ENCODE data around the gene EYS. TPM values are rescaled to one million over a fixed set of nuclear protein-coding genes. Genes with fewer than 3 reads are reported as not detected.

The EYS gene
- total and polyA plus RNA-seq, 9 of the 15 experiments (the other 6 are each of a cell fraction or from before 2014, with no cell fraction given): 0.03 to 0.36 (median 0.10) TPM; not detected in 2

DNA sequence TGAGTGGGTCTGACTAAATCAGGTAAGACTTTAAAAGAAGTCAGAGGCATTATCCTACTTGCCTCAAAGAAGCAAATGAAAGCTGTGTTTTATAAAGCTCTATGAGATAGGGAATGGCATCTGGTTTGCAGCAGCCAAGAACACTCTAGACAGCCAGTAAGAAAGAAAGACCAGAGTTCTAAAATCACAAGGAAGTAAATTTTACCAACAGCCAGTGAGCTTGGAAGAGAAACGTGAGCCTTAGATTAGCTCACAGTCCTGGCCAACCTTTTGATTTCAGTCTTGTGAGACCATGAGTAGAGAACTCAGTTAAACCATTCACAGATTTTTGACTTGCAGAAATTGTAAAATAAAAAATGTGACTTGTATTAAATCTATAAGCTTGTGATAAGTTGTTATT, 693.0 kb downstream of the EYS start (continued):
- TF ChIP-seq, protein P1, sequence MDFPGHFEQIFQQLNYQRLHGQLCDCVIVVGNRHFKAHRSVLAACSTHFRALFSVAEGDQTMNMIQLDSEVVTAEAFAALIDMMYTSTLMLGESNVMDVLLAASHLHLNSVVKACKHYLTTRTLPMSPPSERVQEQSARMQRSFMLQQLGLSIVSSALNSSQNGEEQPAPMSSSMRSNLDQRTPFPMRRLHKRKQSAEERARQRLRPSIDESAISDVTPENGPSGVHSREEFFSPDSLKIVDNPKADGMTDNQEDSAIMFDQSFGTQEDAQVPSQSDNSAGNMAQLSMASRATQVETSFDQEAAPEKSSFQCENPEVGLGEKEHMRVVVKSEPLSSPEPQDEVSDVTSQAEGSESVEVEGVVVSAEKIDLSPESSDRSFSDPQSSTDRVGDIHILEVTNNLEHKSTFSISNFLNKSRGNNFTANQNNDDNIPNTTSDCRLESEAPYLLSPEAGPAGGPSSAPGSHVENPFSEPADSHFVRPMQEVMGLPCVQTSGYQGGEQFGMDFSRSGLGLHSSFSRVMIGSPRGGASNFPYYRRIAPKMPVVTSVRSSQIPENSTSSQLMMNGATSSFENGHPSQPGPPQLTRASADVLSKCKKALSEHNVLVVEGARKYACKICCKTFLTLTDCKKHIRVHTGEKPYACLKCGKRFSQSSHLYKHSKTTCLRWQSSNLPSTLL (IDR thresholded peaks at IDR 0.05): no peak
- TF ChIP-seq KDM2B (CRISPR knock-in tag; IDR thresholded peaks at IDR 0.05) (no peak), HNRNPLL (IDR thresholded peaks at IDR 0.05; ENCODE audit: low read depth, low read length, poor library complexity, severe bottlenecking) (no peak), MBD2 (IDR thresholded peaks at IDR 0.05; ENCODE audit: borderline replicate concordance, low read depth) (no peak), NRF1 (conservative IDR thresholded peaks at IDR 0.05 in 1 of 2, IDR thresholded peaks at IDR 0.05 in 1 of 2) (no peak), ZNF584 (CRISPR knock-in tag; IDR thresholded peaks at IDR 0.05; ENCODE audit: low read depth) (no peak), FOXK1 (CRISPR knock-in tag; IDR thresholded peaks at IDR 0.05; ENCODE audit: borderline replicate concordance) (no peak)
- TF ChIP-seq, protein P2, sequence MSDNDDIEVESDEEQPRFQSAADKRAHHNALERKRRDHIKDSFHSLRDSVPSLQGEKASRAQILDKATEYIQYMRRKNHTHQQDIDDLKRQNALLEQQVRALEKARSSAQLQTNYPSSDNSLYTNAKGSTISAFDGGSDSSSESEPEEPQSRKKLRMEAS (CRISPR knock-in tag; IDR thresholded peaks at IDR 0.05): no peak

DNA sequence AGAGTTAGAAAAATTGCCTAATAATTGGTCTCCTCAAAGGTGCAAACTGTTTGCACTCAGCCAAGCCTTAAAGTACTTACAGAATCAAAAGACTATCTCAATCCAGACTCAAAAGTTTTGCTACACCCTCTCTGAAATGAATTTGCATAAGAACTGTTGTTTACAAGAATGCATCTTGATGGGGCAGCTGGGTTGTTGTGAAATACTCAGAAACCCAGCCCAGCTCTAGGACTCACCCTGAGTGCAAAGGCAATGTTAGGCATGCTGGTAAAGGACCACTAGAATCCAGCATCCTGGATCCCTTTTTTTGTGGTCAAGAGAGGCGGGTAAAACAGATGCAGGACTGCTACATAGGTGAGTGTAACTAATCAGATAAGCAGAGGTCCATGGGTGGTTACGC, 700.2 kb downstream of the EYS start:
- Histone ChIP-seq H3K27ac (ENCODE audit: extremely low read depth, low read depth, low read length) (no peak overlapping the region), H2AFZ (ENCODE audit: low read depth, low read length) (no peak overlapping the region), H3K36me3 (ENCODE audit: control insufficient read depth, insufficient read depth, low read length) (no peaks in the 10 kb centered on the region), H3K9ac (ENCODE audit: insufficient read depth in 1 of 2, low read depth in 2 of 2, low read length in 2 of 2) (no peak overlapping the region), H3K9me1 (ENCODE audit: control insufficient read depth, insufficient read depth, low read length) (no peaks in the 10 kb centered on the region), H4K20me1 (replicated peaks; ENCODE audit: control insufficient read depth, insufficient read depth, low read length) (no peaks in the 10 kb centered on the region), H3K4me3 (no peak overlapping the region), H3K4me2 (ENCODE audit: insufficient read depth, low read length) (no peak overlapping the region), H3K4me1 (replicated peaks in 1 of 2; ENCODE audit: control insufficient read depth in 2 of 2, insufficient read depth in 2 of 2, low read length in 2 of 2) (no peaks in the 10 kb centered on the region), H3K79me2 (ENCODE audit: control insufficient read depth, insufficient read depth, low read length) (no peaks in the 10 kb centered on the region), H3K9me3 (replicated peaks; ENCODE audit: control insufficient read depth, insufficient read depth, low read depth, low read length) (no peaks in the 10 kb centered on the region), H3K27me3 (ENCODE audit: control insufficient read depth in 2 of 2, insufficient read depth in 2 of 2, low read length in 2 of 2) (no peaks in the 10 kb centered on the region)
- BruUV-seq (replicated peaks): no TSS peak
- FAIRE-seq (no peak), DNase-seq (ENCODE audit: extremely low read depth in 1 of 4, low spot score in 3 of 4) (no peak), ATAC-seq (no peak)
- ChIA-PET CTCF (ENCODE audit: low intra/inter-chr PET ratio) (no interaction called here), POLR2A (no interaction called here)
- TF ChIP-seq RBM25 (IDR thresholded peaks at IDR 0.05; ENCODE audit: low read depth, low read length, severe bottlenecking): no peak
- no peak for TF ChIP-seq ZNF507 (tag; conservative IDR thresholded peaks at IDR 0.05)
- no peak for TF ChIP-seq MCM7 (IDR thresholded peaks at IDR 0.05)
- TF ChIP-seq HMGN3 (IDR thresholded peaks at IDR 0.05; ENCODE audit: borderline replicate concordance, extremely low read depth, insufficient read length, low read depth, low read length): no peak
- TF ChIP-seq MTA3 (IDR thresholded peaks at IDR 0.05; ENCODE audit: borderline replicate concordance): no peak
- no peak for TF ChIP-seq SMC3 (conservative IDR thresholded peaks at IDR 0.05; ENCODE audit: insufficient read depth, low read depth, low read length)
- TF ChIP-seq MTA2 (IDR thresholded peaks at IDR 0.05; ENCODE audit: low read depth): no peak
- TF ChIP-seq SMARCE1 (IDR thresholded peaks at IDR 0.05): no peak
- WGBS (ENCODE audit: insufficient coverage, low coverage, missing lambda C conversion rate): 0% methylated on average over 2 of the region's 2 CpGs
- intact Hi-C loops (cut with micrococcal nuclease): no loop called here
- in situ Hi-C loops (cut with MboI): no loop called here
